ENCODE results near the gene TMEM217.

Gene TMEM217

DNA sequence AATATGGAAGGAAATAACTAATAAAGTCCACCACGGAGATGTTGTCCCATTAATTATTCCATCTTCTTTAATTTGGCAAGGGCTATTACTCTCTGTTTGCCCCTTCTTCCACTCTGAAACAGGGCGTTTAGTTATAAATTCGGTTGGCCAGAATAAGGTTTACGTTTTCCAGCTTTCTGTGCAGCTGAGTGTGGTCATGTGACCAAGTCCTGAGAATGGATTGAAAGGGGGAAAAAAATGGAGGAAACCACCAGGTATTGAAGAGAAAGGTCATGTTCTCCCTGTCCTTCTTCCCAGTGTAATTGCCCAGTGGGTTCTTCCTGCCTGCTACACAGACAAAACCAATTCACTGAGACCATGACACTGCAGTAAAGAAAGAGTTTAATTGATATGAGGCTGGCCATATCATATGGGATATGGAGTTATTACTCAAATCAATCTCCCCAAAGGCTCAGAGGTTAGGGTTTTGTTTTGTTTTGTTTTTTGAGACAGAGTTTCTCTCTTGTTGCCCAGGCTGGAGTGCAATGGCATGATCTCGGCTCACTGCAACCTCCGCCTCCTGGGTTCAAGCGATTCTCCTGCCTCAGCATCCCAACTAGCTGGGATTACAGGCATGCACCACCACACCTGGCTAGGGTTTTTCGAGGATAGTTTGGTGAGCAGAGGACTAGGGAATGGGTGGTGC, 14.7 kb downstream of the TMEM217 start:
- no peak for DNase-seq

DNA sequence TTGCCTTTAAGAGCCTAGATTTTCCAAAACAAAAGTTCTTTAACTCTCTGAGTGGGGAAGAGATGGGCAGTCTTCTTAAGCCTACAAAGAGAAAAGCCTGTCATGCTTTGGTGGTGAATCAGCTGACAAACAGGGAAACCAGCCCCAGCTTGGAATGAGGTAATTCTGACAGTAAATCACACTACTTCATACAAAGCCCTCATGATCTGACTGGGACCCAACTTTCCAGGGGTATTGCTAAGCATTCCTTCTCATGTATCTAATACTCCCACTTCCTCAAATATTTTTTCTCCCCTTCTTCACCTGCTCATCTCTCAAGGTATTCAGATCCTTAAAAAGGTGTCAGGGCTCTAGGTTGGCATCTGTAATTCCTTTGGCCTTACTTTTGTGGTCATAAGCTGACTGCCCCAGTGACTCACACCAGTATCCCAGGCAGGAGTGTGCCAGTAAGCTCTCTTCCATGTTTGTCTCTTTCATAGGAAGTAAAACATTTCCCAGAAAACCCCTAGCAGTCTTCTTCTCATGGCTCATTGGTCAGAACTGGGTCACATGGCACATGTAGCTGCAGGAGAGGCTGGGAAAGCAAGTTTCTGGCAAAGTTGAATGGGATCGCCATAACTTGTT, 15.4 kb downstream of the TMEM217 start:
- DNase-seq = no peak

DNA sequence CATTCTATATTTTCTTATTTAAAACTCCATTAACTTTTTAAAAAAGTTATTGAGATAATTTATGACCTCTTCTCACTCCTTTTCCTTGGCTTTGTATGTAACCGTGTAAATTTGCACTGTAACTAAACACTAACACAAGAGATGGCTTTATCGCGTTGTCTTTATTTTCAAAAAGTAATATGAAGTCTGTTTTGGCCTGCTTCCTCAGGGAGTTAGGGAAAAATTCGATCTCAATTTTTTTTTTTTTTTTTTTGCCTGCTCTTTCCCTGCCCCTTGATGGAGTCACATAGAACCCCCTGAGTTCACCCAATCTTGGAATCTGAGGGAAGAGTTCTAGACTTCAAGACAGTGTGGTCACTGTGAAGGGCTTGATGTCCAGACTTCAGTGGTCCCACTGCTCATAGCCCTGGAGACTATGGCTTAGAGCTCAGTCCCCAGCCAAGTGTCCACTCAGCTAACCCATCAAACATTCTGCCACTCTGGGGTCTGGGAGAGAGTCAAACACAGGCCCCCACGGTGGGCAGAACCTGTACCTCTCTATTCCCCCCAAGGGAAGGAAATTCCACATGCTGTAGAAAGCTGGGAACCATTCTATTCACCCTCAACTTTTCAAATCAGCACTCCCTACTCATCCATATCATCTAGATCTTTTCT, 16.0 kb downstream of the TMEM217 start:
- no peak for DNase-seq

DNA sequence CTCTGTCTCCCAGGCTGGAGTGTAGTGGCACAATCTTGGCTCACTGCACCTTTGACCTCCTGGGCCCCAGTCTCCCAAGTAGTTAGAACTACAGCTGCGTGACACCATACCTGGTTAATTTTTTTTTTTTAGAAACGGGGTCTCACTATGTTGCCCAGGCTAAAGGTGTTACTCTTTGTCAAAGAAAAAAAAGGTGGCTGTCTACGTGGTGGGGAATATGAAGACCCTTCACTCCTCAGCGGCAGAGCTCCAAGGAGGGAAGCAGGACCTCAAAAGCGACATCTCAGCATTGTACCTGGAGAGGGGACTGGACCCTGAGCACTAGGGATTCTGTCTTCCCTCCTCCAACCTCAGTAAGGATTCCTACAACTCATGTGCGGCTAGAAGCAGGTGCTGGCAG, 16.8 kb downstream of the TMEM217 start:
- no peak for DNase-seq

DNA sequence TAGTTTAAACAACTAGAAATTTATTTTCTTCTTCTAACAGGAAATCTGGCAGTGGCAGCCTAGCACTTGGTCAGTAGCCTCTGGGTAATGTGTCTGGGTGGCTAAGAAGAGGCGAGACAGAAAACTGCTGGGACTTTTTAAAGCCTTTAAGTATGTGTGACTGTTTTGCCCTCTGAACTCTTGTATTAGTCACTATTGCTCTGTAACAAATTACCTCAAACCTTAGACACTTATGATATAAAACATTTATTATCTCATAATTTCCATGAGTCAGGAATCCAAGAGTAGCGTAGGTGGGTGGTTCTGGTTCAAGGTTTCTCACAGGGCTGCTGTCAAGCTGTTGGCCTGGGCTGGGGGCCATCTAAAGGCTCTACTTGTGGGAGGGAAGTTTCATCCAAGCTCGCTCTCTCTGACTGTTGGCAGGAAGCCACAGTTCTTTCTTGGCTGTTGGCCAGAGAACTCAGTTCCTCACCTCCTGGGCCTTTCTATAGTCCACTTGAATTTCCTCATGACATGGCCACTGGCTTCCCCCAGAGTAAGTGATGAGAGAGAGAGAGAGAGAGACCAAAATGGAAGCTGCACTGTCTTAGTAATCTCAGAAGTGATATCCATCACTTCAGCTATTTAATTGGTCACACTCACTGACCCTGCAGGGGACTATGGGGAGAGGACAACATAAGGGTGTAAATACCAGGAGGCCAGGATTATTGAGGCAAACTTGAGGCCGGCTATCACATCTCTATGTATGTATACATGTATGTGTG, 17.8 kb downstream of the TMEM217 start:
- DNase-seq = peak; percentile 56

DNA sequence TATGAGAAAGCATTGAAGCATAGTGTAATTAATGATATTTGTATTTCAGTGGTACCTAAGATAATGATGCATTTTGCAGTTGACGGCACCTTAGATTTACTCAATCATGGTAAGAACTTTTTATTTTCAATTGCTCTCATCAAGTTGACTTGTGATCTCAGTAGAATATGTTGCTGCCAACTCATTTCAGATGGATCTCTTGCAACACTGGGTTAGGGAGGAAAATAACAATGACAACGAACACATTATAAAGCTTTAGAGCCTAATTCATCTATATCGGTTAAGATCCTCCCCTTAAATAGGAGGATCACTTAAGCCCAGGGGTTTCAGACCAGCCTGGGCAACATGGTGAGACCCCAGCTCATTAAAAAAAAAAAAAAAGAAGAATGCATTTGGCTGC, 18.4 kb downstream of the TMEM217 start:
- DNase-seq = no peak

DNA sequence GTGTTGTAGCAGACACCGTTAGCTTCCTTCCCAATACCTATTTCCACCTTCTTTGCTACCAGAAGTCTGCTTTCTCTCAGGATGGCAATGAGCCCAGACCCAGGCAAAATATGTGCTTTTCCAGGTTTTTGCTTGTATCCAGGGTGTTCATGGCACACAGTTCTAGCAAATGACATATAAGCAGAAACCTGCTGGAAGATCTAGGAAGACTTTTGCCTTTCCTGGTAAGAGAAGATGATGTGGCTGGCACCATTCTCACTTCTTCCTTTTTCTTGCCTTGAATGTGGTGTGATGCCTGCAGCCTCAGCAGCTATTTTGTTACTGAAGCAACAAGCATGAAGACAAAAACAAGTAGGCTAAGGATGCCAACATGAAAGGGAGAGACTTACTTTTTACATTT, 19.6 kb downstream of the TMEM217 start:
- DNase-seq = no peak

GRCh38 chr6:37237789-37238188, 20.2 kb downstream of the TMEM217 start:
- no peak for DNase-seq

DNA sequence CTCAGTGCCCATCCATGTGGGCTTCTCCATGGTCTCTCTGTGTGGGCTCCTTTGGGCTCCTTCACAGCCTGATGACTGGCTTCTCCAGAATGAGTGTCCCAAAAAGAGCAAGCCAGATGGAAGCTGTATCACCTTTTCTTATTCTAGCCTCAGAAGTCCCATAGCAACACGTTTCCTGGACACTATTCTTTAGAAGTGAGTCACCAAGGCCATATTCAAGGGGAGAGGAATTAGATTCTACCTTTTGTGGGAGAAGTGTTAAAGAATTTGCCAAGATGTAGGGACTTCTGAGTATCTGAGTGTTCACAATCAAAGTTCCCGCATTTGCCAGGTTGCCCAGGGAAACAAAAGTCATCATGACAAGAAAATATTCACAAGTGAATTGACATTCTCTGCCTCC, 21.0 kb downstream of the TMEM217 start:
- no peak for DNase-seq

GRCh38 chr6:37233541-37233940, 24.4 kb downstream of the TMEM217 start:
- DNase-seq = no peak

DNA sequence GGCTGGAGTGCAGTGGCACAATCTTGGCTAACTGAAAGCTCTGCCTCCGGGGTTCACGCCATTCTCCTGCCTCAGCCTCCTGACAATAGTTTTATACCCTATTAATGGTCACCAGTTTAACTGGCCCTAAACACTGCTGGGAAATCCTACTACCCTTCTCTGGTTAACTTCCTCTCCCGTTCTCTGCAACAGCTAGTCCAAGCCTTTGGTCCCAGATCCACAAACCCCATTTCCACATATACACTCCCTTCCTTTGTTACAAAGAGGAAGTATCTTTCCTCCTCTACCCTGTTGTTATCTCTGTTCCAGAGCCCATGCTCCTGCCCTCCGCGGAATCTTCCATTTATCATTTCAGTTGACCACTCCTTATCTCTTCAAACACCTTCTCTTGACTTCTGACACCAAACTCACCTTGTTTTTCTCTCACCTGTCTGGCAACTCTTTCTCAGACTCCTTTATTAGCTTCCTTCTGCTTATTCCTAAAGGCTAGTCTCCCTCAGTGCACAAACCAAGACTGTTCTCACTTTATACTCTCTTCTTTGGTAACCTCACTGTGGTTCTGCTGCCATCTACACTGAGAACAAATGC, 25.4 kb downstream of the TMEM217 start:
- DNase-seq = no peak

GRCh38 chr6:37230104-37230503, 27.8 kb downstream of the TMEM217 start:
- no peak for DNase-seq

DNA sequence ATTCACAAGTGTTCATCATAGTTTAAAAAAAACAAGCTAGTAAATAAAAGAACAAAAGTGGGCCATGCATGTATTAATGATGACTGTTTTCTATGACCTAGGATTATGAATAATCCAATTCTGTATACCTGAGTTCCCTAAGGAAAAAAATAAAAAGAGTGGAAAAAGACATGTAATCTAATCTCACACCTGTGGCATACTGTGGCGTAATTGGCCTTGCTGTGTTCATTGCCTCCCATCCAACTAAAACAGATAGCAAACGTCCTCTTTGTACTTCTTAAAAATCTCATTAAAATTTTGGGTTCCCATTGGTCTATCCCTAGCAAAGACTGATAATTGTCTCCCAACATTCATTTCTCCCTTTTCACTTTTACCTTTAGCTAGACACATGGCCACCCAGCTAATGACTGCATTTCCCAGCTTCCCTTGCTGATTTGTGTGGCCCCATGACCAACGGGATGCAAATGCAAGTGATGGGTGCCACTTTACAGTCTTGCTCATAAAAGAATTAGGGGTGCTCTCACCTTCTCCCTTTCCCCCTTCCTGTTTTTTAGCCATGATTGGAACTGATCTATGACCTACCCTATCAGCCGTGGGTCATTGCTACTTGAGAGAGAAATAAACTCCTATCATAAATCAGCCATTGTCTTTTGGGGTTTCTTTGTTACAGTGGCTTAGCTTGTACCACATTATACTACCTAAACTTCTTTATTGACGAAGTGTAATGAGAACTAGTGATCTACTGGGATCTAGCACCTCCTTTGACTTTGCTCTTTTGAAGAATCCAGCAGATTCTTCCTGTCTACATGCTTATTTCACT, 32.4 kb downstream of the TMEM217 start:
- DNase-seq = no peak

- DNase-seq = no peak
Measured at GRCh38 chr6:37222992-37223391, 35.0 kb downstream of the TMEM217 start.

- DNase-seq = peak; percentile 71
Measured at GRCh38 chr6:37222125-37222967, 35.6 kb downstream of the TMEM217 start.

GRCh38 chr6:37221585-37222124, 36.3 kb downstream of the TMEM217 start:
- no peak for DNase-seq

GRCh38 chr6:37218511-37218910, 39.4 kb downstream of the TMEM217 start:
- no peak for DNase-seq

GRCh38 chr6:37218061-37218460, 39.9 kb downstream of the TMEM217 start:
- DNase-seq = no peak

DNA sequence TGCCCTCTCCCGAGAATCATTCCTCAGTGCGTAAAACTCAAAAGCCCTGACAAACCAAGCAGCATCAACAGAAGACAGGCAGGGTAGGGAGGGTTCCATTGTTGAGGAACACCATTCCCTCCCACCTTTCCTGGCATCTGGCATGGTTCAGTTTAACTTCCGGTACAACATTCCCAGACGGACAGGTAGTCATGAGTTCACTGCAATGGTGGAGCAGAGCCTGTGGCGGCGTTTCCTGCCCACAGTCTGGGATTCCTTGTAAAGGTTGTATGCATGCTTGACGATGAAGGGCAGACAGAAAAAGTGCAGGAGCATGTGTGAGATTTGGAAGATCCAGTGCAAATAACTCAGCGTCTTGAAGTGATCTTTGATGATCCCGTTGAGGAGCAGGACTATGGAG, 45.7 kb downstream of the TMEM217 start:
- no peak for DNase-seq

DNA sequence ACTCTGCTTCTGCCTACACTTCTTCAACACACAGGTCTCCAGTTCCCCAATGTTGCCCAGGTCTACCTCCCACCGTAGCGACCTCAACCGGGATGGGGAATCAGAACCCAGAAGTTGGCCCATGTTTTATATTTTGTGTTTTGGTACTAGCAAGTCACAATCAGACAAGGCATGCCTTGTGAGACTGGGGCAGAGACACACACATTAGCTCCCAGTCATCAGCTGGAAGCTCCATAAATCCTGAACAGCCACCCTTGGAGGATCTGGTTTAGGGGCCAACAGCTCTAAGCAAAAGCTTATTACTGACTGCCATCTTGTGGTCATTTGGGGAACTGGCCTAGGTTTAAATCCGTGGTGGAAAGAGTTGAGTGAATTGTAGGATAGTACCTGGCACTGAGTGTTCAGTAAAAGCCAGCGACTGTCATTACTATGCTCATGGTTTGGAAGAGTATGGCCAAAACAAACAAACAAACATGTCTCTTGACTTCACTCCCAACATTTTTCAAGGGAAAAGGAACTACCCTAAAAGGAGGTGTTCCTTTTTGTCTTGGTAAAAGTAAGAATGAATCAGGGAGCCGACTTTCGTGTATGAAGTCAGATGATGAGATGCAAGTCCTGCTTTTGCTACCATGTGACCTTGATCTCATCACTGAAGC, 47.5 kb downstream of the TMEM217 start:
- peak; percentile 90 for DNase-seq

Measured in CD4-positive, alpha-beta T cell treated with Interleukin-17A for 1 hour (primary cell).